HEK293 (cell line): ENCODE measurements around the gene IL5RA.

ENCODE experiments used
- CTCF ChIP-seq: fragments of 450-650 bp; formaldehyde crosslinking; IDR thresholded peaks from 2 replicates; pipeline ENCODE4 v1.5.1; 2016; ENCODE audit warnings: missing biosample characterization, missing genetic modification characterization
- SETDB1 ChIP-seq: IDR thresholded peaks from one replicate; pipeline ENCODE4 v1.6.1; 2017; ENCODE audit warnings: mild to moderate bottlenecking, low read length, moderate library complexity, mixed read lengths; ENCODE audit not compliant: insufficient read length
- TSHZ1 ChIP-seq: fragments of 450-650 bp; formaldehyde crosslinking; IDR thresholded peaks from 2 replicates; pipeline ENCODE4 v1.5.1; 2016; ENCODE audit warnings: missing biosample characterization, missing genetic modification characterization, borderline replicate concordance
- ZNF274 ChIP-seq, 2 experiments: fragments of 200-500 bp in 1 of 2; fragments of 450-650 bp in 1 of 2; sonication (Bioruptor generic) in 1 of 2; formaldehyde crosslinking in 1 of 2; IDR thresholded peaks; 2 replicates each; pipeline versions ENCODE4 v1.5.1 to v1.6.1; 2014 to 2016; ENCODE audit warnings: borderline replicate concordance in 1 of 2, inconsistent platforms in 1 of 2, low read length in 1 of 2, missing biosample characterization in 1 of 2, missing genetic modification characterization in 1 of 2
- ZNF292 ChIP-seq: fragments of 450-650 bp; formaldehyde crosslinking; IDR thresholded peaks from 2 replicates; pipeline ENCODE4 v1.5.1; 2016; ENCODE audit warnings: low read depth, missing biosample characterization, missing genetic modification characterization, borderline replicate concordance
- ZNF311 ChIP-seq: fragments of 450-650 bp; formaldehyde crosslinking; IDR thresholded peaks from 2 replicates; pipeline ENCODE4 v1.5.1; 2017; ENCODE audit warnings: missing biosample characterization, missing genetic modification characterization, borderline replicate concordance
- ZNF785 ChIP-seq: fragments of 450-650 bp; formaldehyde crosslinking; IDR thresholded peaks from 2 replicates; pipeline ENCODE4 v1.5.1; 2016; ENCODE audit warnings: missing biosample characterization, missing genetic modification characterization

GRCh38 chr3:3110299-3110630 lies at the start of gene IL5RA:
- TF ChIP-seq SETDB1 (no peak), CTCF (tag by site-specific recombination) (no peak), ZNF311 (no peak), ZNF274 (IDR thresholded peaks at IDR 0.05; ENCODE audit: low read length) (no peak), ZNF274 (tag by site-specific recombination; IDR thresholded peaks at IDR 0.05; ENCODE audit: borderline replicate concordance) (no peak), TSHZ1 (tag by site-specific recombination) (no peak), ZNF292 (no peak), ZNF785 (no peak)
